ENCODE measurements around the gene SLC25A21.

The SLC25A21 gene

GRCh38 chr14:36649872-36650650, 522.3 kb downstream of the SLC25A21 start:
- no peak for DNase-seq (ENCODE audit: low read depth in 2 of 2)

DNA sequence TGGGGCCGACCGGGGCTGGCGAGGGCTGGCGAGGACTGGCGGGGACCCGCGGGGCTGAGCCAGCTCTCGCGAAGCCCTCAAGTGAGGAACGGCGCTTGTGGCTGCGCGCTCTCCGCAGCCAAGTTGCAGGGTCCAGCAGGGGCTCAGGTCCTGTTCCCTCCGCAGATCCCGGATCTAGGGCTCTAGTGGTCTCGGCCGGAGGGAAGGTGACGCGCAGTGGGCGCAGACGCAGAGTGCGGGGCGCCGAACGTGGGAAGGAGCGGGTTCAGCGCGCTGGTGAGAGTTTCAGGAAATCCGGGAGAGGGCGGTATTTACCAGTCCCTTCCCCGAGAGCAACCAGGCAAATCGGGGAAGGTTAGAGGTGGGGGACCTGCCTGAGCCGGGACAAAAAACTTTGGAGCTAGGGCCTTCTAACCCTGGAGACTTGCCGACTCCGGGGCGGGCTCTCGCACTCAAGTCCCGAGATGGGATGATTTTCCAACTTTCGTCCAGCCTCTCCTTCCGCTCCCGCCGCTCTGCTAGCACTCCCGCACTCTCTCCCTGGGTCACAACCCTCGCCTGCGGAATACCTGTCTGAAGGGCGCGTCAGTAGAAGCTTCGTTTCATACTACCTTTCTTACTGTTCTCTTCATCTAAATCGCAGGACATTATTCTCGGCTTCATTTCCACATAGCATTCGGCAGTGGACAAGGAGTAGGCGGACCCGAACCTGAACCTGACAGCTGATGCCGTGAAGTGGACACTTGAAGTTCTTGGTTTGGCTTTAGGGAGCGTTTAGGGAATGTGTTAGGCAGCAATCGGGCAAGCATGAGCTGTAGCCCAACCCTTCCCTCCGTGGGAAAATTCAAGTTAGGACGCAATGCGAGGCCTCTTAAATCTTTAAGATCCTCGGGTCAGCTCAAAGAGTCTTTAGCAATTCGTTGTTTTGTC, 524.3 kb downstream of the SLC25A21 start:
- no peak for DNase-seq (ENCODE audit: low read depth in 2 of 2)

DNA sequence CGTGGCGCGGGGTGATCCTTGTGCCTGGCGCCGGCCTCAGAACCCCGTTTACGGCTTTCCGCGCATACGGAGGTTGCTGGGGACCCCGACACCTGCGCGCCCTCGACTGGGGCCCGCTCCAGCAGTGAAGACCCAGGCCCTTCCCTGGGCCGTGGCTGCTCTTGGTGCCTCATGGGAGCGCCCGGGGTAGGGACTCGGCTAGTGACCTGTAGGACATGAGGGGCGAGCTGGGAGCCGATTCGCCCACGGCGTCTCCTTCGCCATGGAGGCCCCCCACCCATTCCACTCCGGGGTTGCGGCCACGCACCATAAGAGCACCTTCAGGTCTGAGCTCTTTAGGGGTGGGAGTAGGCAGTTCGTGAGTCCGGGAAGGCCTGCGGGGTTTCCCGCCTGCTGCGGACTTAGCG, 525.0 kb downstream of the SLC25A21 start:
- no peak for DNase-seq (ENCODE audit: low read depth in 2 of 2)

- DNase-seq (ENCODE audit: low read depth in 2 of 2), result no peak
These were observed 525.6 kb downstream of the SLC25A21 start for GRCh38 chr14:36646664-36647416.

DNA sequence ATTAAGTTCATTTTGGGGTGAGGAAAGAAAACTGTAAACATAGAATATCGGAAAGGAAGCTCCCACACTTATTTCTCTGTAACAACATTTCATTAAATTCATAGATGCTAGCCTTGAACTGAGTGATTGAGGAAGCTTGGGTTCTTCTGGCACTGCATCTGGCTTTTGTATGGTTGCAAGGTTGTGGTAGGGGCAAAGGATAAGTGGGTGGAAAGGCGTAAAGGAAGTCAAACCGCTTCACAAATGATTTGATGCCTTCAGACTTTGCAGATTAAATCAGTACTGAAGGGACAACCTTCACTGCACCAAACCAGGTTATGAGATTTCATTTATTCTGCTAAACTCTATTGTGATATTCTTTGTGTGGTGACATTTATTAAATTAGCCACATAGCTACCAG, 538.8 kb downstream of the SLC25A21 start:
- no peak for DNase-seq (ENCODE audit: low read depth in 2 of 2)

All from stimulated activated CD4-positive, alpha-beta T cell treated with anti-CD3 and anti-CD28 coated beads, Interleukin-1b, Interleukin-23, amount 100 ng/mL, for 1 hour (primary cell).